Spleen (tissue), 11 donors: Measurements from ENCODE around the gene ST6GALNAC4. TPM values are rescaled to one million over a fixed set of nuclear protein-coding genes. Genes with fewer than 3 reads are reported as not detected.
A peak's percentile ranks its signal among the peaks of the same experiment; 100 is the strongest.

Source experiments
- DNase-seq: peaks from one replicate; pipeline ENCODE4 v3.0.0-alpha.2; 2020
- H3K27ac ChIP-seq, 8 donors: fragments of 200-600 bp; sonication (generic) in 7 of 8; 1 replicate in 4 of 8; 2 replicates in 4 of 8; pipeline versions ENCODE4 v1.5.0 to v1.8.0; 2016 to 2021; ENCODE audit warnings: inconsistent platforms in 4 of 8, mild to moderate bottlenecking in 4 of 8, moderate library complexity in 1 of 8
- H3K27me3 ChIP-seq, 7 donors: fragments of 200-600 bp; sonication (generic) in 6 of 7; replicated peaks in 1 of 7; 1 replicate in 4 of 7; 2 replicates in 3 of 7; pipeline versions ENCODE4 v1.5.0 to v1.8.0; 2016 to 2021; ENCODE audit warnings: inconsistent platforms in 3 of 7, mild to moderate bottlenecking in 1 of 7
- H3K36me3 ChIP-seq, 6 donors: fragments of 200-600 bp; sonication (generic) in 5 of 6; 1 replicate in 4 of 6; 2 replicates in 2 of 6; pipeline versions ENCODE4 v1.5.0 to v1.8.0; 2016 to 2021; ENCODE audit warnings: inconsistent platforms in 2 of 6
- H3K4me1 ChIP-seq, 6 donors: fragments of 200-600 bp; sonication (generic) in 5 of 6; 1 replicate in 3 of 6; 2 replicates in 3 of 6; pipeline versions ENCODE4 v1.5.0 to v1.8.0; 2016 to 2021; ENCODE audit warnings: inconsistent platforms in 3 of 6
- H3K4me3 ChIP-seq, 8 donors: fragments of 200-600 bp; sonication (generic) in 7 of 8; 1 replicate in 4 of 8; 2 replicates in 4 of 8; pipeline versions ENCODE4 v1.5.0 to v1.8.0; 2016 to 2021; ENCODE audit warnings: inconsistent platforms in 4 of 8, mild to moderate bottlenecking in 4 of 8, moderate library complexity in 2 of 8
- H3K9me3 ChIP-seq, 8 donors: fragments of 200-600 bp; sonication (generic) in 7 of 8; 1 replicate in 4 of 8; 2 replicates in 4 of 8; pipeline versions ENCODE4 v1.5.0 to v1.8.0; 2016 to 2021; ENCODE audit warnings: inconsistent platforms in 4 of 8
- CTCF ChIP-seq, 11 experiments: fragments of 200-600 bp in 7 of 11; fragments of 450-650 bp in 4 of 11; sonication (generic) in 4 of 11; IDR thresholded peaks in 8 of 11; conservative IDR thresholded peaks in 3 of 11; 1 replicate in 7 of 11; 2 replicates in 4 of 11; pipeline versions ENCODE4 v1.4.0 to v1.8.0; 2016 to 2021; ENCODE audit warnings: antibody characterized with exemption in 11 of 11, inconsistent platforms in 4 of 11, mild to moderate bottlenecking in 1 of 11
- POLR2A ChIP-seq, 3 donors: fragments of 450-650 bp; IDR thresholded peaks; one replicate each; pipeline ENCODE4 v1.5.1; 2017; ENCODE audit warnings: antibody characterized with exemption in 3 of 3, mild to moderate bottlenecking in 1 of 3
- POLR2AphosphoS5 ChIP-seq, 3 donors: sonication (generic); formaldehyde crosslinking; IDR thresholded peaks; one replicate each; pipeline ENCODE4 v1.5.1; 2017; ENCODE audit warnings: antibody characterized with exemption in 3 of 3
- WGBS, 5 donors: extraction: QIAGEN DNeasy Blood & Tissue Kit in 3 of 5; methylation state at CpG; one replicate each; pipeline versions ENCODE4 v1.1.5 to v1.1.7; 2013 to 2018; 5-methylcytosine and 5-hydroxymethylcytosine counted together
- intact Hi-C: fragments of 100-400 bp; cut with DNase I; formaldehyde crosslinking; loops from one replicate; pipeline ENCODE4 v1.15.0; 2023; ENCODE audit warnings: low total_unique reads
- polyA plus RNA-seq, 3 donors: library from polyadenylated mRNA; stranded (reverse); fragments of 200-250 nt; gene quantifications; one replicate each; pipeline ENCODE4 v1.2.1, GENCODE V29; 2013
- total RNA-seq, 7 donors: library from RNA; depleted of rRNA in 3 of 7; stranded (reverse); fragments of >200 nt in 3 of 7; fragmentation: NEBNext Ultra II Directional in 4 of 7; extraction: Animal tissue kit (Norgen Biotek cat#: 25700) in 4 of 7; gene quantifications; one replicate each; pipeline versions ENCODE4 v1.1.0 to v1.2.1, GENCODE V29; 2016 to 2021
- donor health status: healthy with polysubstance abuse.
- donor health status: DM: no; HTN: no; CAD: no; lungs with moderate emphysema.
- donor health status: DM: no; HTN: no; CAD: no.
- donor health status: Bipolar disorder and iron deficiency.
- donor health status: healthy.
- donor health status: DM: no; HTN: no; CAD: no.
- donor health status: DM: yes; HTN: yes; CAD: no.

The ST6GALNAC4 gene
- total and polyA plus RNA-seq, 10 donors, result 16.0 to 92.8 (median 59.3) TPM

- intact Hi-C loops, result no loop called here
- peak within 1 kb of the TSS; percentile 61 to 92 (median 68) for H3K4me3 ChIP-seq
Measured at GRCh38 chr9:127937388-127938297, 20.8 kb upstream of the ST6GALNAC4 start, which contains the start of gene DPM2. TSS of gene DPM2 (minus strand) at chr9:127937854. CDS start at chr9:127937820, 34 bp downstream.

GRCh38 chr9:127937056-127937387 lies 20.2 kb upstream of the ST6GALNAC4 start:
- WGBS, 5 donors, result 10 to 16% (median 12%) methylated on average over 7 of the region's 7 CpGs
- TF ChIP-seq POLR2AphosphoS5 (IDR thresholded peaks at IDR 0.05), result no peak
- TF ChIP-seq CTCF (IDR thresholded peaks at IDR 0.05 in 8 of 11, conservative IDR thresholded peaks at IDR 0.05 in 3 of 11), result no peak
- TF ChIP-seq POLR2A (IDR thresholded peaks at IDR 0.05), result no peak
- Histone ChIP-seq H3K27me3 (no peaks in the 10 kb centered on the region), H3K27ac (peak overlapping the region; percentile 16 to 90 (median 75)), H3K4me3 (peak overlapping the region; percentile 61 to 92 (median 68)), H3K36me3 (peaks cover 0 to 48% (median 5%) of the 10 kb centered on the region in 6 donors), H3K4me1 (peaks cover 19 to 64% (median 40%) of the 10 kb centered on the region in 6 donors), H3K9me3 (no peaks in the 10 kb centered on the region)
- intact Hi-C loops, result no loop called here
- no peak for DNase-seq

More at GRCh38 chr9:127937388-127938297, 20.8 kb upstream of the ST6GALNAC4 start, which contains the start of gene DPM2:
- 5 to 8% (median 7%) methylated on average over 43 to 60 of the region's 60 CpGs for WGBS, 5 donors
- H3K4me1 ChIP-seq, result peaks cover 19 to 66% (median 42%) of the 10 kb centered on the region in 6 donors
- H3K36me3 ChIP-seq, result peaks cover 0 to 55% (median 10%) of the 10 kb centered on the region in 6 donors
- DNase-seq, result peak; percentile 97
- H3K27me3 ChIP-seq, result no peaks in the 10 kb centered on the region
- no peaks in the 10 kb centered on the region for H3K9me3 ChIP-seq
- TF ChIP-seq POLR2AphosphoS5 (IDR thresholded peaks at IDR 0.05), result peak; percentile 96 to 98 (median 98)
- TF ChIP-seq POLR2A (IDR thresholded peaks at IDR 0.05), result peak in 1 of 3 donors; percentile 39
- peak in 1 of 11 experiments; percentile 24 for TF ChIP-seq CTCF (IDR thresholded peaks at IDR 0.05 in 8 of 11, conservative IDR thresholded peaks at IDR 0.05 in 3 of 11)
- peak within 1 kb of the TSS; percentile 16 to 90 (median 75) for H3K27ac ChIP-seq

- intact Hi-C loops, result no loop called here
- DNase-seq, result no peak
- H3K36me3 ChIP-seq, result peaks cover 0 to 42% (median under 1%) of the 10 kb centered on the region in 6 donors
- peak overlapping the region in 6 of 8 donors; percentile 61 to 92 (median 65) for H3K4me3 ChIP-seq
- TF ChIP-seq CTCF (IDR thresholded peaks at IDR 0.05 in 8 of 11, conservative IDR thresholded peaks at IDR 0.05 in 3 of 11), result no peak
- TF ChIP-seq POLR2A (IDR thresholded peaks at IDR 0.05), result no peak
- peaks cover 20 to 64% (median 43%) of the 10 kb centered on the region in 6 donors for H3K4me1 ChIP-seq
- WGBS, 5 donors, result 68 to 80% (median 69%) methylated on average over 13 to 14 of the region's 14 CpGs
- peak overlapping the region in 1 of 8 donors; percentile 84 for H3K27ac ChIP-seq
- H3K27me3 ChIP-seq, result peaks cover 0 to 2% (median 0%) of the 10 kb centered on the region in 7 donors
- H3K9me3 ChIP-seq, result no peaks in the 10 kb centered on the region
Measured at GRCh38 chr9:127936347-127936852, 19.6 kb upstream of the ST6GALNAC4 start.
